Neural cell (in vitro differentiated cells): ENCODE data around the gene GNB1. TPM values are rescaled to one million over a fixed set of nuclear protein-coding genes. Genes with fewer than 3 reads are reported as not detected.

Experiments used
- H2AFZ ChIP-seq: fragments of 200-600, 300-800 bp; sonication (generic), shearing (Covaris generic); 2 replicates; pipeline ENCODE4 v1.6.0; 2014; ENCODE audit warnings: low read depth, mild to moderate bottlenecking, antibody characterized with exemption, low read length, moderate library complexity
- H3F3A ChIP-seq: fragments of 200-600 bp; shearing (Covaris generic); 2 replicates; pipeline ENCODE4 v1.6.1; 2016; ENCODE audit warnings: mild to moderate bottlenecking, moderate library complexity, mixed read lengths, antibody characterized with exemption, low read length; ENCODE audit not compliant: insufficient read depth, poor library complexity, severe bottlenecking
- H3K27ac ChIP-seq: fragments of 200-600, 300-800 bp; sonication (generic), shearing (Covaris generic); 2 replicates; pipeline ENCODE4 v1.5.1; 2014; ENCODE audit warnings: mild to moderate bottlenecking, low read length, moderate library complexity
- H3K27me3 ChIP-seq: fragments of 300-800, 200-600 bp; sonication (generic), shearing (Covaris generic); 2 replicates; pipeline ENCODE4 v1.6.0; 2014; ENCODE audit warnings: mild to moderate bottlenecking, low read depth, low read length, moderate library complexity; ENCODE audit not compliant: insufficient read depth
- H3K36me3 ChIP-seq: fragments of 300-800, 200-600 bp; sonication (generic), shearing (Covaris generic); 2 replicates; pipeline ENCODE4 v1.5.1; 2014; ENCODE audit warnings: mild to moderate bottlenecking, antibody characterized with exemption, low read length, moderate library complexity; ENCODE audit not compliant: insufficient read depth
- H3K4me2 ChIP-seq: fragments of 300-800, 200-600 bp; sonication (generic), shearing (Covaris generic); 2 replicates; pipeline ENCODE4 v1.6.0; 2014; ENCODE audit warnings: mild to moderate bottlenecking, low read length
- H3K4me3 ChIP-seq: fragments of 300-800, 200-600 bp; sonication (generic), shearing (Covaris generic); 2 replicates; pipeline ENCODE4 v1.5.1; 2014; ENCODE audit warnings: mild to moderate bottlenecking, low read length, moderate library complexity
- H3K79me2 ChIP-seq: fragments of 200-600 bp; shearing (Covaris generic); replicated peaks from 2 replicates; pipeline ENCODE4 v1.6.0; 2014; ENCODE audit warnings: mild to moderate bottlenecking, low read length, moderate library complexity; ENCODE audit not compliant: insufficient read depth
- H3K9ac ChIP-seq: fragments of 300-800, 200-600 bp; sonication (generic), shearing (Covaris generic); 2 replicates; pipeline ENCODE4 v1.6.1; 2016; ENCODE audit warnings: mild to moderate bottlenecking, low read length, mixed read lengths
- H3K9me2 ChIP-seq: fragments of 200-600 bp; shearing (Covaris generic); 2 replicates; pipeline ENCODE4 v1.6.1; 2016; ENCODE audit warnings: mild to moderate bottlenecking, low read length, mixed read lengths; ENCODE audit not compliant: insufficient read depth
- H3K9me3 ChIP-seq: fragments of 200-600, 300-800 bp; sonication (generic), shearing (Covaris generic); 2 replicates; pipeline ENCODE4 v1.6.1; 2016; ENCODE audit warnings: mild to moderate bottlenecking, mixed run types, low read length, moderate library complexity, mixed read lengths
- H4K20me1 ChIP-seq: fragments of 200-600 bp; shearing (Covaris generic); 2 replicates; pipeline ENCODE4 v1.6.1; 2016; ENCODE audit warnings: mild to moderate bottlenecking, mixed run types; ENCODE audit not compliant: insufficient read depth
- CTCF ChIP-seq: fragments of 450-650 bp; IDR thresholded peaks from 2 replicates; pipeline ENCODE4 v1.5.1; 2014; ENCODE audit warnings: antibody characterized with exemption, mild to moderate bottlenecking, moderate library complexity; ENCODE audit not compliant: poor library complexity, severe bottlenecking
- EP300 ChIP-seq: fragments of 450-650 bp; conservative IDR thresholded peaks from 2 replicates; pipeline ENCODE4 v1.6.1; 2014; ENCODE audit warnings: antibody characterized with exemption, mild to moderate bottlenecking, moderate library complexity; ENCODE audit not compliant: poor library complexity, severe bottlenecking
- EZH2 ChIP-seq: fragments of 200-600, 300-800 bp; shearing (Covaris generic), sonication (generic); IDR thresholded peaks from 2 replicates; pipeline ENCODE4 v1.6.1; 2014; ENCODE audit warnings: antibody characterized with exemption, low read length, borderline replicate concordance, mild to moderate bottlenecking; ENCODE audit not compliant: insufficient read depth, poor library complexity, severe bottlenecking
- MXI1 ChIP-seq: fragments of 450-650 bp; conservative IDR thresholded peaks from 2 replicates; pipeline ENCODE4 v1.6.1; 2014; ENCODE audit warnings: antibody characterized with exemption, mild to moderate bottlenecking; ENCODE audit not compliant: poor library complexity, severe bottlenecking
- POLR2AphosphoS5 ChIP-seq: IDR thresholded peaks from 2 replicates; pipeline ENCODE4 v1.6.1; 2012
- RAD21 ChIP-seq: fragments of 450-650 bp; conservative IDR thresholded peaks from 2 replicates; pipeline ENCODE4 v1.6.1; 2014; ENCODE audit warnings: antibody characterized with exemption, mild to moderate bottlenecking, moderate library complexity
- REST ChIP-seq: IDR thresholded peaks from 2 replicates; pipeline ENCODE4 v1.6.1; 2012; ENCODE audit warnings: borderline replicate concordance
- SMC3 ChIP-seq: fragments of 450-650 bp; conservative IDR thresholded peaks from 2 replicates; pipeline ENCODE4 v1.6.1; 2014; ENCODE audit warnings: antibody characterized with exemption, mild to moderate bottlenecking, moderate library complexity; ENCODE audit not compliant: poor library complexity
- TAF1 ChIP-seq: IDR thresholded peaks from 2 replicates; pipeline ENCODE4 v1.6.1; 2012; ENCODE audit warnings: low read depth
- polyA plus RNA-seq: library from polyadenylated mRNA; depleted of rRNA; stranded (reverse); fragments of >200 nt; gene quantifications from 2 replicates; pipeline ENCODE4 v1.2.3, GENCODE V29; 2014

Gene GNB1
- polyA plus RNA-seq, 1 donor from 2014 or later, result 325 TPM

DNA sequence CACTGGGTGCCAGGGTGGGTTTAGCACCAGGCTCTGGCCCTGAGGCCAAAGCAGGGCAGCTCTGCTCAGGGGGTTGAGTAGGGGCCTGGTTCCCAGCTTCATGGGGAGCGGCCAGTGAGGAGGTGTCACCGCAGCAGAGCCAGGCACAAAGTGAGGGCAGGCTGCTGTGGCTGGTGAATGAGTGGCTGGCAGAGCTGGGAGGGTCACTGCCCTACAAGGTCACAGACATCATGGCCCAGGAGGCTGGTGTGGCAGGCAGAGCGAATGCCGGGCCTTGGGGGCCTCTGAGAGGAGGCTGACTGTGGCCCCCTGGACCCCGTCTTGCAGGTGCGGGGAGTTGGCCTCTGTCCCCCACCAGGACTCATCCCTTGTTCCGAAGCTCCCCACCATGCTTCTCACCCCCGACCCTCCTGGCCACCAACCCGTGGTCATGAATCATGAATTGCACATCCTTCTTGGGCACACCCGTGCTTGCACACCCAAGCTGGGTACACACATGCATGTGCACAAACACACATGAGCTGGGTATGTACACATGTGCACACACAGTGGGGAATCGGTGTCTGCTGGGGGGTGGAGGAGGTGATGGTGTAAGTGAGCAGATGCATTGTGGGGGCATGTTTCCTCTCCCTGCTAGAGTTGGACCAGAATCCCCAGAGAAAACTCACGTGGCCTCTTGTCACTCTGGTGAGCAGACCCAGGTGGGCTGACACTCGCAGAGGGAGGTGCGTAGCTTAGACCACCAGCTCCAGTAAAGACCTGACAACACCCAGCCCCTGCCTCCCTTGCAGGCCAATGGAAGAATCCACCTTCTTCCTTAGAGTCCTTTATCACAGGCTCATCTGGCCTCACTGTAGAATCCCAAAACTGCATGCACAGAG is 4.8 kb upstream of the GNB1 start:
- Histone ChIP-seq H3K4me3 (no peak overlapping the region), H3K36me3 (no peaks in the 10 kb centered on the region), H3K9ac (no peak overlapping the region), H3K4me2 (no peak overlapping the region), H2AFZ (no peak overlapping the region), H3K79me2 (peaks cover 8% of the 10 kb centered on the region), H4K20me1 (no peaks in the 10 kb centered on the region), H3K9me3 (no peaks in the 10 kb centered on the region), H3F3A (no peaks in the 10 kb centered on the region), H3K27ac (no peak overlapping the region), H3K27me3 (no peaks in the 10 kb centered on the region), H3K9me2 (no peaks in the 10 kb centered on the region)
- TF ChIP-seq REST (no peak), POLR2AphosphoS5 (no peak), TAF1 (no peak), SMC3 (no peak), CTCF (no peak), RAD21 (no peak), EP300 (no peak), EZH2 (no peak), MXI1 (no peak)

- Histone ChIP-seq H3K4me2 (no peak overlapping the region), H3K4me3 (no peak overlapping the region), H3K36me3 (no peaks in the 10 kb centered on the region), H3K27me3 (no peaks in the 10 kb centered on the region), H3F3A (no peaks in the 10 kb centered on the region), H3K27ac (no peak overlapping the region), H3K9me3 (no peaks in the 10 kb centered on the region), H3K9ac (no peak overlapping the region), H3K9me2 (no peaks in the 10 kb centered on the region), H4K20me1 (no peaks in the 10 kb centered on the region), H3K79me2 (peaks cover 10% of the 10 kb centered on the region), H2AFZ (no peak overlapping the region)
- TF ChIP-seq EZH2 (no peak), TAF1 (no peak), REST (no peak), POLR2AphosphoS5 (no peak), SMC3 (no peak), MXI1 (no peak), RAD21 (no peak), CTCF (no peak), EP300 (no peak)
Observed at GRCh38 chr1:1895060-1895418, 4.2 kb upstream of the GNB1 start.
